Thyroid gland (tissue), 4 donors: ENCODE results near the gene ASPDH.

ENCODE experiments used
- CTCF ChIP-seq, 6 experiments: fragments of 200-600 bp in 3 of 6; fragments of 450-650 bp in 3 of 6; sonication (generic) in 3 of 6; IDR thresholded peaks; one replicate each; pipeline ENCODE4 v1.5.1; 2016 to 2019; ENCODE audit warnings: antibody characterized with exemption in 6 of 6, mild to moderate bottlenecking in 2 of 6, inconsistent platforms in 1 of 6, moderate library complexity in 1 of 6
- POLR2A ChIP-seq, 2 donors: fragments of 450-650 bp; IDR thresholded peaks; one replicate each; pipeline ENCODE4 v1.6.1; 2017; ENCODE audit warnings: antibody characterized with exemption in 2 of 2, mild to moderate bottlenecking in 2 of 2, moderate library complexity in 1 of 2

GRCh38 chr19:50493171-50493570 is 20.5 kb downstream of the ASPDH start:
- TF ChIP-seq CTCF (IDR thresholded peaks at IDR 0.05) (no peak), POLR2A (IDR thresholded peaks at IDR 0.05) (no peak)
